Motor neuron (in vitro differentiated cells): ENCODE data around the gene TOLLIP. TPM values are rescaled to one million over a fixed set of nuclear protein-coding genes. Genes with fewer than 3 reads are reported as not detected.
A peak's percentile ranks its signal among the peaks of the same experiment; 100 is the strongest.

Experiments used
- ATAC-seq, 8 experiments: fragments of 200-7000 bp; cut with Tn5 transposase; replicated peaks in 6 of 8; 2 replicates each; pipeline ENCODE4 v1.8.0; 2021; ENCODE audit warnings: mild to moderate bottlenecking in 8 of 8, moderate library complexity in 8 of 8
- H3K27ac ChIP-seq, 2 donors: fragments of 250-450 bp; sonication (Bioruptor Pico); 2 replicates each; pipeline ENCODE4 v1.9.0; 2021; ENCODE audit warnings: antibody characterized with exemption in 2 of 2, mild to moderate bottlenecking in 2 of 2, moderate library complexity in 1 of 2
- H3K4me1 ChIP-seq, 2 donors: fragments of 250-450 bp; sonication (Bioruptor Pico); replicated peaks in 1 of 2; 2 replicates each; pipeline ENCODE4 v1.6.1; 2021; ENCODE audit warnings: antibody characterized with exemption in 2 of 2, mild to moderate bottlenecking in 2 of 2, moderate library complexity in 1 of 2
- H3K4me3 ChIP-seq, 5 donors: fragments of 250-450 bp; sonication (Bioruptor Pico); 2 replicates each; pipeline ENCODE4 v1.9.0; 2021; ENCODE audit warnings: antibody characterized with exemption in 5 of 5, mild to moderate bottlenecking in 5 of 5, moderate library complexity in 4 of 5
- WGBS, 10 experiments: fragments of 450-650 bp; shearing (Covaris generic); methylation state at CpG; one replicate each; pipeline ENCODE4 v1.0.0; 2022; 5-methylcytosine and 5-hydroxymethylcytosine counted together
- in situ Hi-C, 9 experiments: fragments of 400-800 bp; cut with MboI; loops; one replicate each; pipeline ENCODE4 v1.15.0; 2021; ENCODE audit warnings: low sequenced_read_pairs in 9 of 9, low pct_unique_long_range_greater_than_20kb in 2 of 9; ENCODE audit not compliant: unreplicated experiment in 9 of 9
- total RNA-seq, 8 experiments: library from RNA; unstranded; fragments of 300-600 nt; gene quantifications; 2 replicates each; pipeline versions ENCODE4 v1.2.3 to v1.2.4, GENCODE V29; 2022

The TOLLIP gene
- total RNA-seq, 8 experiments from 2014 or later, result 11.5 to 27.5 (median 21.1) TPM

DNA sequence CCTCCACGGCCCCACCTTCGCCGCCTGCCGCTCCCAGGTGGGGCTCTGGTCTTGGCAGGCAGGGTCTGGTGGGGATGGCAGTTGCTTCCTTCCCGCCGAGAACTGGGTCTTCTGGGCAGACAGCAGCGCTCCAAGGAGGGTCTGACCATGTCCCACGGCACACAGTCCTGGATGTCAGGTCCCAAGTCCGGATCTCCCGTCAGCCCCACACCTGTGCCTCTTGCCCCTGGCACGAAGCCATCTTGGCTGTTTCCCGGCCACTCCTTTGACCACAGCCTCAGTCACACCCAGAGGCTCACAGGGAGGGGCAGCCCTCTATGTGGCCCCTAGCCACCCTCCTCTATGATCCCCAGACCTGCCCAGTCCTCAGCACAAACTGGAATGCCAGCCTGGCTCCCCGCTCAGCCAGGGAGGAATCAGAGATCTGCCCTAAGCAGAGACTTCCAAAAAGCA is 72.3 kb downstream of the TOLLIP start:
- ATAC-seq, result no peak
- H3K4me1 ChIP-seq, result no peaks in the 10 kb centered on the region
- in situ Hi-C loops, result no loop called here
- WGBS, 10 experiments, result 8 to 100% (median 83%) methylated on average over 1 to 6 of the region's 13 CpGs; no CpG with 5 or more reads in 4 of the 10 experiments
- no peak overlapping the region for H3K4me3 ChIP-seq
- H3K27ac ChIP-seq, result no peak overlapping the region

GRCh38 chr11:1236316-1237127 is 72.9 kb downstream of the TOLLIP start:
- in situ Hi-C loops, result no loop called here
- H3K4me1 ChIP-seq, result no peaks in the 10 kb centered on the region
- ATAC-seq, result no peak
- H3K27ac ChIP-seq, result no peak overlapping the region
- 65 to 100% (median 77%) methylated on average over 2 to 9 of the region's 37 CpGs; no CpG with 5 or more reads in 6 of the 10 experiments for WGBS, 10 experiments
- H3K4me3 ChIP-seq, result no peak overlapping the region

- WGBS, 10 experiments, result 33 to 80% (median 49%) methylated on average over 1 to 6 of the region's 16 CpGs; no CpG with 5 or more reads in 6 of the 10 experiments
- no peak overlapping the region for H3K27ac ChIP-seq
- in situ Hi-C loops, result no loop called here
- H3K4me3 ChIP-seq, result no peak overlapping the region
- peak in 4 of 8 experiments; percentile 13 to 27 (median 21) for ATAC-seq
- no peaks in the 10 kb centered on the region for H3K4me1 ChIP-seq
Measured at GRCh38 chr11:1235901-1236315, 73.5 kb downstream of the TOLLIP start.

DNA sequence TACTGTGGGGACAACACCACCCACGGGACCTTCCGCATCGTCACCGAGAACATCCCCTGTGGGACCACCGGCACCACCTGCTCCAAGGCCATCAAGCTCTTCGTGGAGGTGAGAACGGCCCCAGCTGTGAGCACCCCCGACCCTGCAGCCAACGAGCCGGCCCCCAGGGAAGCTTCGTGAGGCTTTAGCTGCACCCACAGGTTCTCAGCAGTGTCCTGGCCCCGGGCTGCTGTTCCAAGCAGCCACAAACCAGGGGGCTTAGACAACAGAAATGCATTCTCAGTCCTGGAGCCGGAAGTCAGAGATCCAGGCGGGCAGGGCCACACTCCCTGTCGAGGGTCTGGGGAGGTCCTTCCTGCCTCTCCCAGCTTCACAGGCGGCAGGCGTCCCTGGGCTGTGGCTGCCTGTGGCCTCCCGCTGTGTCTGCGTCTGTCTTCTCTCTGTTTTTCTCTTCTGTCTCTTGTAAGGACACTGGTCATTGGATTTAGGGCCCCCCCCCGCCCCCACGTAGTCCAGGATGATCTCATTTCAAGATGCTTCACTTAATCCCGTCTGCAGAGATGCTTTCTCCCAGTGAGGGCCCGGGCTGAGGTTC is 74.0 kb downstream of the TOLLIP start:
- in situ Hi-C loops, result no loop called here
- WGBS, 10 experiments, result 15 to 93% (median 62%) methylated on average over 1 to 7 of the region's 23 CpGs; no CpG with 5 or more reads in 4 of the 10 experiments
- Histone ChIP-seq H3K4me3 (no peak overlapping the region), H3K4me1 (no peaks in the 10 kb centered on the region), H3K27ac (no peak overlapping the region)
- peak in 5 of 8 experiments; percentile 22 to 47 (median 42) for ATAC-seq

GRCh38 chr11:1234771-1235305 is 74.6 kb downstream of the TOLLIP start:
- Histone ChIP-seq H3K4me1 (no peaks in the 10 kb centered on the region), H3K4me3 (no peak overlapping the region), H3K27ac (no peak overlapping the region)
- in situ Hi-C loops, result no loop called here
- no peak for ATAC-seq
- WGBS, 10 experiments, result 100% methylated on average over 1 of the region's 23 CpGs; no CpG with 5 or more reads in 9 of the 10 experiments

- ATAC-seq, result no peak
- H3K4me1 ChIP-seq, result no peaks in the 10 kb centered on the region
- H3K4me3 ChIP-seq, result no peak overlapping the region
- H3K27ac ChIP-seq, result no peak overlapping the region
- WGBS, 10 experiments, result 61% methylated on average over 4 of the region's 22 CpGs; no CpG with 5 or more reads in 9 of the 10 experiments
- in situ Hi-C loops, result no loop called here
Measured at GRCh38 chr11:1234054-1234720, 75.2 kb downstream of the TOLLIP start.

DNA sequence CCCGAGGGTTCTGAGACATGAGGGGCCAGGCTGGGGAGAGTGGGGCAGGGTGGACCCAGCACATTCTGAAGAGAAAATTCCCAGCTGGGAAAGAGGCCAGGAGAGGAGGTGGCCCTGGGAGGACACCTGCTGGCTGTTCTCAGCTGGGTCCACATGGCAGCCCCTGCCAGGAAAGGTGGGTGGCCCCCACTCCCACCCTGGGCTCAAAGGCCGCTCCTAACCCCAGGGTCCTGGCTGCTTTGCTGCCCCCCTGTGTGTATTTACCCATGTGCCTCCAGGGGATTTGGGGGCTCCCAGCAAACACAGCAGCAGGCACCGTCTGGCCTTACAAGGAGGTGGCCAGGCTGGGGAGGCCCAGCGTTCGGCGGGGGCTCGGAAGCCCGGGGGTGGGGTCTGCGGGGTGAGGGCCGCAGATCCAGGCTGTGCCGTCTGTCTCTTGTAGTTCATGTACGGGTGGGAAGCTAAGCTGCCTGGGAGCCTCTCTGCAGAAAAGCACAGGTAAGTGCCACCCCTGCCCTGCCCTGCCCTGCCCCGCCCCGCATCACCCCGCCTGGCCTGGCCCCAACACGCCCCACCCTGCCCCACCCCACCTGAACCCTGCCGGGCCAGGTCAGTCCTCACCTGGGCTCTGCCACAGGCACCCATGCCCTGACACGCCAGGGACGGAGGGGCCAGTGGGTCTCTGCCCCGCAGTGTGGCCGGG is 75.9 kb downstream of the TOLLIP start:
- H3K27ac ChIP-seq, result no peak overlapping the region
- in situ Hi-C loops, result no loop called here
- 100% methylated on average over 1 of the region's 21 CpGs; no CpG with 5 or more reads in 9 of the 10 experiments for WGBS, 10 experiments
- H3K4me3 ChIP-seq, result no peak overlapping the region
- ATAC-seq, result peak in 4 of 8 experiments; percentile 20 to 54 (median 34)
- no peaks in the 10 kb centered on the region for H3K4me1 ChIP-seq

DNA sequence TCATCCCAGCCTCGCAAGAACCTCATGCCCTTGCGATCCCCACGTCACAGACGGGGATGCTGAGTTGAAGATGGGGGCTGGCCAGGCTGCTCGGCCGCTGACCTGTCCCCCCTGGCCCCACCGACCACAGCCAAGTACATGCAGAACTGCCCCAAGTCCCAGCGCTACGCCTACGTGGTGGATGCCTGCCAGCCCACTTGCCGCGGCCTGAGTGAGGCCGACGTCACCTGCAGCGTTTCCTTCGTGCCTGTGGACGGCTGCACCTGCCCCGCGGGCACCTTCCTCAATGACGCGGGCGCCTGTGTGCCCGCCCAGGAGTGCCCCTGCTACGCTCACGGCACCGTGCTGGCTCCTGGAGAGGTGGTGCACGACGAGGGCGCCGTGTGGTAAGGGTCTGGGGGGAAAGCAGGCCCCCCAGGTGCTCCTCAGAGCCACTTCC is 76.5 kb downstream of the TOLLIP start:
- in situ Hi-C loops, result no loop called here
- ATAC-seq, result no peak
- Histone ChIP-seq H3K4me3 (no peak overlapping the region), H3K4me1 (no peaks in the 10 kb centered on the region), H3K27ac (no peak overlapping the region)
- 83% methylated on average over 1 of the region's 30 CpGs; no CpG with 5 or more reads in 9 of the 10 experiments for WGBS, 10 experiments

GRCh38 chr11:1232021-1232882 is 77.2 kb downstream of the TOLLIP start:
- ATAC-seq, result no peak
- in situ Hi-C loops, result no loop called here
- 100% methylated on average over 1 to 4 of the region's 46 CpGs; no CpG with 5 or more reads in 8 of the 10 experiments for WGBS, 10 experiments
- no peak overlapping the region for H3K4me3 ChIP-seq
- no peak overlapping the region for H3K27ac ChIP-seq
- no peaks in the 10 kb centered on the region for H3K4me1 ChIP-seq

GRCh38 chr11:1231396-1232020 is 77.9 kb downstream of the TOLLIP start:
- Histone ChIP-seq H3K4me3 (no peak overlapping the region), H3K27ac (no peak overlapping the region), H3K4me1 (peaks cover 0 to 3% of the 10 kb centered on the region in 2 donors)
- in situ Hi-C loops, result no loop called here
- ATAC-seq, result no peak
- 60 to 100% methylated on average over 1 of the region's 22 CpGs; no CpG with 5 or more reads in 8 of the 10 experiments for WGBS, 10 experiments
